K562 (cell line): Measurements from ENCODE around the gene STX12. TPM values are rescaled to one million over a fixed set of nuclear protein-coding genes. Genes with fewer than 3 reads are reported as not detected.

Experiments used
- CC2D1A ChIP-seq: fragments of 450-650 bp; IDR thresholded peaks from 2 replicates; pipeline ENCODE4 v1.6.1; 2017; ENCODE audit warnings: mild to moderate bottlenecking
- JUND ChIP-seq, 2 experiments: IDR thresholded peaks; 2 replicates in 1 of 2; 3 replicates in 1 of 2; pipeline ENCODE4 v1.6.1; 2011; ENCODE audit warnings: borderline replicate concordance in 2 of 2, low read depth in 2 of 2, low read length in 2 of 2, improper control_type of control experiment in 1 of 2, missing biosample characterization in 1 of 2, missing genetic modification characterization in 1 of 2, missing genetic modification reagents in 1 of 2
- REST ChIP-seq, 2 experiments: fragments of 450-650 bp; formaldehyde crosslinking in 1 of 2; IDR thresholded peaks; 2 replicates each; pipeline versions ENCODE4 v1.4.0 to v1.6.1; 2014 to 2020; ENCODE audit warnings: mild to moderate bottlenecking in 2 of 2, borderline replicate concordance in 1 of 2, low read depth in 1 of 2
- XRCC5 ChIP-seq: fragments of 200-400 bp; formaldehyde crosslinking; IDR thresholded peaks from 2 replicates; pipeline ENCODE4 v1.6.1; 2017; ENCODE audit warnings: low read depth, mild to moderate bottlenecking, low read length
- polyA plus RNA-seq, 8 experiments: library from polyadenylated mRNA; depleted of rRNA in 4 of 8; stranded (reverse) in 5 of 8; unstranded in 3 of 8; fragments of >200 nt; fragmentation: Nextera tagmentation in 2 of 8; fragmentation: Illumina TruSeq in 1 of 8; extraction: Ambion mirVana in 2 of 8; extraction: Trizol in 1 of 8; gene quantifications; 2 replicates each; pipeline versions ENCODE4 v1.2.1 to v1.2.3, GENCODE V29; 2011 to 2014; ENCODE audit warnings: inconsistent platforms in 1 of 8, missing spikeins in 1 of 8
- total RNA-seq, 7 experiments: library from RNA; depleted of rRNA in 6 of 7; stranded (reverse); fragments of >200 nt in 6 of 7; fragmentation: Illumina TruSeq in 2 of 7; extraction: Trizol in 2 of 7; gene quantifications; 2 replicates each; pipeline versions ENCODE4 v1.2.1 to v1.2.3, GENCODE V29; 2011 to 2021; ENCODE audit warnings: low replicate concordance in 1 of 7

The STX12 gene
- total and polyA plus RNA-seq, 9 of the 15 experiments (the other 6 are each of a cell fraction or from before 2014, with no cell fraction given), result 16.9 to 31.3 (median 25.7) TPM

DNA sequence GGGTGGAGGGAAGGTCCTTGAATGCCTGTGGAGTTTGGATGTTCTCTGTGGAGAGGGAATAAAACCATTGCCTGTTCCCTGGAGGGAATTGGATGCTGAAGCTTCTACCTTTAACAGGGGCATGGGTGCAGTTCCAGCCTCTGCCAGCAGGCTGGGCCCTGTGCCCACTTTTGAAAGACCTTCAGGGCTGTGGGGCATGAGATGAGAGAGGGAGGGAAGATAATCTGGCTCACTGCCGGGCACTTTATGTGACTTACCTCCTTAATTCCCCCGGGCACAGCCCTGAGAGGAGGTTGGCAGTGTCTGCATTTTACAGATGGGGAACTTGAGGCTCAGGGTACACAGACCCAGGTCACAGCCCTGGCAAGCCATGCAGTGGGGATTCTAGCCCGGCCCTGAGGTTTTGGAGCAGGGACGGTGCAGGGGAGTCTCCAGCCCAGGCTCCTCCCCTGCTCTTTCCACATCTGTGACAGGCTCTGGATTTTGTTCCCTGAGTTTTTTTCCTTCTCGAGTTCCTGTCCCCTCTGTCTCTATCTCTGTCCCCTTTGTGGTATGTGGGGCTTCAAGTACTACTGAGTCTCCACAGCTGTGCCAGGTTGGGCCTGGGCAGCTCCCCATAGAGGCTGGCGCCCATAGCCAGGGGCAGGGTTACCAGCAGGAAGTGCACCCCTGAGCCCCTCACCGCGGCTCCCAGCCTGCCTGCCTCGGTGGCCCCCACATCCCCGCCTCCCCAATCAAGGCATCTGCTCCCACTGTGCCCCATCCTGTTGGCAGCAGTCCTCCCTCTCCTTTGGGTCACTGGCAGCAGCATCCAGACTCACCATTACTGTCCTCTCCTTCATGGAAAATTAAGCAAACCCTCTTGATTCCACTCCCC is 85.3 kb downstream of the STX12 start (continued):
- TF ChIP-seq REST (IDR thresholded peaks at IDR 0.05; ENCODE audit: borderline replicate concordance) (peak; percentile 92), REST (CRISPR knock-in tag; IDR thresholded peaks at IDR 0.05; ENCODE audit: low read depth) (no peak), JUND (IDR thresholded peaks at IDR 0.05; ENCODE audit: borderline replicate concordance, low read depth, low read length) (peak; percentile 55; the same call in 1 of the 2 replicates), JUND (tag; IDR thresholded peaks at IDR 0.05; ENCODE audit: borderline replicate concordance, low read depth, low read length) (no peak), CC2D1A (peak; percentile 90), XRCC5 (peak; percentile 91; the same call in 1 of the 2 replicates)
